ENCODE measurements around the gene ACSBG1. TPM values are rescaled to one million over a fixed set of nuclear protein-coding genes. Genes with fewer than 3 reads are reported as not detected.
"Not testable (repeated sequence)": the region's sequence is repeated elsewhere in the genome, so short reads cannot be mapped to it uniquely, and the experiment has no call there.

Gene ACSBG1
- total RNA-seq, 2 donors from 2014 or later = not detected

DNA sequence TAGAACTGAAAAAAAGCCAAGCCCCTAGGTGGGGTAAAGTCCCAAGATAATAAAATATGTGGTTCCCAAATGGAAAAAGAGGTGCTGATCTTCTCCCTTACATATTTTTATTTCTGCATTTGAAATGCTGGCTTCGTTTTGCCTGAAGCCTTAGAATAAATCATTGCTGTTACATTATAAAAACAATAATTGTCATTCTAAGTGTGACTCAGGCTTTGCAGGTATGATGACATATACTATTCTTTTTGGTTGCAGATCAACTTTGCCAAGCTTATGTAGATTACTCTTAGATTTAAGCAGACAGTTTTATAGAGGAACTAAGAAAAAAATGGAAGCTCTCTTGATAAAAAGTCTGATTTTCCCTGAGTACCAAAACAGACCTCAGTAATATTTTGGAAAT lies 77.7 kb downstream of the ACSBG1 start:
- TF ChIP-seq, protein P1, sequence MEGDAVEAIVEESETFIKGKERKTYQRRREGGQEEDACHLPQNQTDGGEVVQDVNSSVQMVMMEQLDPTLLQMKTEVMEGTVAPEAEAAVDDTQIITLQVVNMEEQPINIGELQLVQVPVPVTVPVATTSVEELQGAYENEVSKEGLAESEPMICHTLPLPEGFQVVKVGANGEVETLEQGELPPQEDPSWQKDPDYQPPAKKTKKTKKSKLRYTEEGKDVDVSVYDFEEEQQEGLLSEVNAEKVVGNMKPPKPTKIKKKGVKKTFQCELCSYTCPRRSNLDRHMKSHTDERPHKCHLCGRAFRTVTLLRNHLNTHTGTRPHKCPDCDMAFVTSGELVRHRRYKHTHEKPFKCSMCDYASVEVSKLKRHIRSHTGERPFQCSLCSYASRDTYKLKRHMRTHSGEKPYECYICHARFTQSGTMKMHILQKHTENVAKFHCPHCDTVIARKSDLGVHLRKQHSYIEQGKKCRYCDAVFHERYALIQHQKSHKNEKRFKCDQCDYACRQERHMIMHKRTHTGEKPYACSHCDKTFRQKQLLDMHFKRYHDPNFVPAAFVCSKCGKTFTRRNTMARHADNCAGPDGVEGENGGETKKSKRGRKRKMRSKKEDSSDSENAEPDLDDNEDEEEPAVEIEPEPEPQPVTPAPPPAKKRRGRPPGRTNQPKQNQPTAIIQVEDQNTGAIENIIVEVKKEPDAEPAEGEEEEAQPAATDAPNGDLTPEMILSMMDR (IDR thresholded peaks at IDR 0.05) = no peak
- Histone ChIP-seq H3K27me3 (replicated peaks; ENCODE audit: insufficient read depth) (no peaks in the 10 kb centered on the region), H3K4me1 (ENCODE audit: control insufficient read depth in 1 of 2, low read depth in 2 of 2) (peaks cover 22 to 39% of the 10 kb centered on the region in 2 donors), H3K27ac (peak overlapping the region; percentile 75 to 76), H3K9me3 (no peaks in the 10 kb centered on the region), H3K4me3 (no peak overlapping the region), H3K36me3 (peaks cover 26% of the 10 kb centered on the region)
- DNase-seq (ENCODE audit: low spot score) (no peak), ATAC-seq (ENCODE audit: insufficient number of reproducible peaks, low FRiP score, low read depth) (no peak)

- Histone ChIP-seq H3K27ac (peak overlapping the region; percentile 75 to 76), H3K9me3 (no peaks in the 10 kb centered on the region), H3K4me1 (ENCODE audit: control insufficient read depth in 1 of 2, low read depth in 2 of 2) (peaks cover 24 to 49% of the 10 kb centered on the region in 2 donors), H3K27me3 (replicated peaks; ENCODE audit: insufficient read depth) (no peaks in the 10 kb centered on the region), H3K4me3 (peak overlapping the region; percentile 45), H3K36me3 (peaks cover 14% of the 10 kb centered on the region)
- TF ChIP-seq, protein P1 (IDR thresholded peaks at IDR 0.05) = no peak
- DNase-seq (ENCODE audit: low spot score) = no peak
- peak; percentile 70 for ATAC-seq (ENCODE audit: insufficient number of reproducible peaks, low FRiP score, low read depth)
Observed at GRCh38 chr15:78155355-78155939, 78.9 kb downstream of the ACSBG1 start.

GRCh38 chr15:78154955-78155354 lies 79.4 kb downstream of the ACSBG1 start:
- TF ChIP-seq, protein P1 (IDR thresholded peaks at IDR 0.05) = no peak
- Histone ChIP-seq H3K27me3 (replicated peaks; ENCODE audit: insufficient read depth) (no peaks in the 10 kb centered on the region), H3K27ac (peak overlapping the region in 1 of 2 donors; percentile 75), H3K36me3 (peaks cover 12% of the 10 kb centered on the region), H3K4me3 (peak overlapping the region; percentile 45), H3K9me3 (no peaks in the 10 kb centered on the region), H3K4me1 (ENCODE audit: control insufficient read depth in 1 of 2, low read depth in 2 of 2) (peaks cover 28 to 54% of the 10 kb centered on the region in 2 donors)
- ATAC-seq (ENCODE audit: insufficient number of reproducible peaks, low FRiP score, low read depth) (no peak), DNase-seq (ENCODE audit: low spot score) (no peak)

GRCh38 chr15:78151075-78151474 lies 83.3 kb downstream of the ACSBG1 start:
- not testable (repeated sequence) for H3K27ac ChIP-seq; H3K27me3 ChIP-seq (replicated peaks; ENCODE audit: insufficient read depth); H3K9me3 ChIP-seq; H3K36me3 ChIP-seq; ATAC-seq (ENCODE audit: insufficient number of reproducible peaks, low FRiP score, low read depth); H3K4me3 ChIP-seq; DNase-seq (ENCODE audit: low spot score)
- peaks cover 19 to 45% of the 10 kb centered on the region in 2 donors for H3K4me1 ChIP-seq (ENCODE audit: control insufficient read depth in 1 of 2, low read depth in 2 of 2)

DNA sequence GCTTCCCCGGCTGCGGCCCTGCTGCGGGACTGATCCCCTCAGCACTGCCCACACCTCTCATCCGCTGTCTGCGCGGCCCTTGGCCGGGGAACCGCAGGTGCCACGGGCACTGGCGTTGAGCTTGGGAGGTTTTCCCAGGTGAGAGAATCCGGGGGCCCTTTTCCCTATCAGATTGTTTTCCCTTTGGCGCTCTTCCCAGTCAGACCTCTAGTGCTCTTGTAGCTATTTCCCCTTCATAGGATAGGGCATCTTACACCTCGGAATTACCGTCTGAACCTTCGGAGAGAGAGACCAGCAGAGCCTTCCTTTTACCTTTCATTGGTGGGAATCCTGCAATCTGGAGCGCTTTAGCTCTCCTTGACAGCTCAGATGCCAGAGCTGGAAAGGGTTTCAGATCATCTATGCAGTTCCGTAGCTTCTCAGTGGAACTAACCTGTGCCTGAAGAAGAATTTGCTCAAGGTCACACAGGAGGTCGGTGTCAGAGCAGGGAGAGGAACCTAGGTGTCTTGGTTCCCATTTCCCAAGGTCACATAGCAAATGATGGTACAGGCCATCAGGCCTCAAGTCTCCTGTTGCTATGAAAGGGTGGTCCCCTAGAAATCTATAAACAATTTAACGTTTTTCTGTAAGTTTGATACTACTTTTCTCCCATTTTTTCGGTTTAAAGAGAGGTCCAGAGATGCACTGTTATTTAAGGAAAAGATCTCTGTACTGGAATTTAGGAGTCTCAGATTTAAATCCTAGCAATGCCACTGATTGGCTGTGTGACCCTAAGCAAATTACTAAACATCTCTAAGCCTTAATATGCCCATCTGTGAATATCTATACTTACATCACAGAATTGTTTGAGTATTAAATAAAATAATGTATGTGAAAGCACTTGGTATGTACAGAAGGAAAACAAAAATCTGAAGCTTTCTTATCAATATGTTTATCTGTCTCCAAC lies 84.3 kb downstream of the ACSBG1 start:
- TF ChIP-seq, protein P1 (IDR thresholded peaks at IDR 0.05) = no peak
- H3K36me3 ChIP-seq = no peaks in the 10 kb centered on the region
- no peaks in the 10 kb centered on the region for H3K27me3 ChIP-seq (replicated peaks; ENCODE audit: insufficient read depth)
- H3K4me1 ChIP-seq (ENCODE audit: control insufficient read depth in 1 of 2, low read depth in 2 of 2) = peaks cover 13 to 35% of the 10 kb centered on the region in 2 donors
- peak overlapping the region; percentile 59 to 66 for H3K27ac ChIP-seq
- no peak for ATAC-seq (ENCODE audit: insufficient number of reproducible peaks, low FRiP score, low read depth)
- no peak for DNase-seq (ENCODE audit: low spot score)
- peak overlapping the region; percentile 86 for H3K4me3 ChIP-seq
- no peaks in the 10 kb centered on the region for H3K9me3 ChIP-seq

All from thoracic aorta (tissue), 2 donors.